Measurements from ENCODE around the gene YTHDC2.

- TF ChIP-seq ERF (CRISPR knock-in tag; IDR thresholded peaks at IDR 0.05) = no peak
- TF ChIP-seq ZNF530 (CRISPR knock-in tag; IDR thresholded peaks at IDR 0.05; ENCODE audit: low read depth) = no peak
- no peak for TF ChIP-seq POLR2AphosphoS2 (IDR thresholded peaks at IDR 0.05; ENCODE audit: low read depth, low read length)
- peak; percentile 70 for TF ChIP-seq CTCF (CRISPR knock-in tag; IDR thresholded peaks at IDR 0.05)
- no peak for TF ChIP-seq ARHGAP35 (CRISPR knock-in tag; IDR thresholded peaks at IDR 0.05; ENCODE audit: borderline replicate concordance)
- no peak for TF ChIP-seq ZNF12 (CRISPR knock-in tag; IDR thresholded peaks at IDR 0.05)
- no peak for TF ChIP-seq SUZ12 (IDR thresholded peaks at IDR 0.05; ENCODE audit: low read depth, low read length)
- TF ChIP-seq SMARCC2 (IDR thresholded peaks at IDR 0.05) = no peak
- no peak for TF ChIP-seq ZNF770 (CRISPR knock-in tag; IDR thresholded peaks at IDR 0.05)
- no peak for TF ChIP-seq SMARCE1 (IDR thresholded peaks at IDR 0.05; ENCODE audit: borderline replicate concordance)
- TF ChIP-seq CBX5 (CRISPR knock-in tag; IDR thresholded peaks at IDR 0.05; ENCODE audit: borderline replicate concordance) = no peak
- TF ChIP-seq SP2 (CRISPR knock-in tag; IDR thresholded peaks at IDR 0.05) = no peak
- TF ChIP-seq ZNF513 (CRISPR knock-in tag; conservative IDR thresholded peaks at IDR 0.05) = no peak
Observed at GRCh38 chr5:113612060-113612496, 98.6 kb downstream of the YTHDC2 start.

All from HepG2 (cell line).